Osteocyte (in vitro differentiated cells): Measurements from ENCODE around the gene CILP. TPM values are rescaled to one million over a fixed set of nuclear protein-coding genes. Genes with fewer than 3 reads are reported as not detected.
"Not testable (repeated sequence)": the region's sequence is repeated elsewhere in the genome, so short reads cannot be mapped to it uniquely, and the experiment has no call there.

Experiments
- DNase-seq: peaks from one replicate; pipeline ENCODE4 v3.0.0; 2021; ENCODE audit warnings: mixed read lengths; ENCODE audit not compliant: unreplicated experiment; ENCODE audit errors: extremely low spot score
- H3K27ac Mint-ChIP-seq: one replicate; pipeline ENCODE4 v1.8.0; 2021; ENCODE audit warnings: mild to moderate bottlenecking, mixed read lengths; ENCODE audit not compliant: unreplicated experiment
- H3K27me3 Mint-ChIP-seq: one replicate; pipeline ENCODE4 v1.8.0; 2021; ENCODE audit warnings: mixed read lengths; ENCODE audit not compliant: unreplicated experiment
- H3K36me3 Mint-ChIP-seq: one replicate; pipeline ENCODE4 v1.8.0; 2021; ENCODE audit warnings: mixed read lengths; ENCODE audit not compliant: unreplicated experiment
- H3K4me1 Mint-ChIP-seq: one replicate; pipeline ENCODE4 v1.8.0; 2021; ENCODE audit warnings: mixed read lengths; ENCODE audit not compliant: unreplicated experiment
- H3K4me3 Mint-ChIP-seq: one replicate; pipeline ENCODE4 v1.8.0; 2021; ENCODE audit warnings: mild to moderate bottlenecking, moderate library complexity, mixed read lengths; ENCODE audit not compliant: unreplicated experiment
- H3K9me3 Mint-ChIP-seq: one replicate; pipeline ENCODE4 v1.8.0; 2021; ENCODE audit warnings: mixed read lengths; ENCODE audit not compliant: unreplicated experiment
- CTCF ChIP-seq: fragments of 200-600 bp; sonication (generic); IDR thresholded peaks from 2 replicates; pipeline ENCODE4 v1.5.0; 2021; ENCODE audit warnings: antibody characterized with exemption, mild to moderate bottlenecking, moderate library complexity
- total RNA-seq: library from RNA; stranded (reverse); gene quantifications from 2 replicates; pipeline ENCODE4 v1.2.1, GENCODE V29; 2021

Gene CILP
- total RNA-seq, 1 donor from 2014 or later = 0.19 TPM

GRCh38 chr15:65246939-65247338 is 35.7 kb upstream of the CILP start:
- TF ChIP-seq CTCF = no peak
- Mint-ChIP-seq H3K27me3 (no peaks in the 10 kb centered on the region), H3K27ac (no peak overlapping the region), H3K9me3 (peaks cover 4% of the 10 kb centered on the region), H3K4me1 (no peaks in the 10 kb centered on the region), H3K36me3 (peaks cover 5% of the 10 kb centered on the region), H3K4me3 (no peak overlapping the region)
- DNase-seq = no peak

GRCh38 chr15:65246026-65246714 is 34.9 kb upstream of the CILP start:
- no peak for DNase-seq
- H3K27ac Mint-ChIP-seq = no peak overlapping the region
- no peak overlapping the region for H3K4me3 Mint-ChIP-seq
- no peaks in the 10 kb centered on the region for H3K4me1 Mint-ChIP-seq
- no peak for TF ChIP-seq CTCF
- H3K9me3 Mint-ChIP-seq = peaks cover 4% of the 10 kb centered on the region
- H3K36me3 Mint-ChIP-seq = peaks cover 5% of the 10 kb centered on the region
- H3K27me3 Mint-ChIP-seq = no peaks in the 10 kb centered on the region

GRCh38 chr15:65245096-65245856 is 34.0 kb upstream of the CILP start:
- DNase-seq = no peak
- no peaks in the 10 kb centered on the region for H3K4me1 Mint-ChIP-seq
- no peaks in the 10 kb centered on the region for H3K27me3 Mint-ChIP-seq
- peaks cover 4% of the 10 kb centered on the region for H3K9me3 Mint-ChIP-seq
- no peak overlapping the region for H3K27ac Mint-ChIP-seq
- no peak overlapping the region for H3K4me3 Mint-ChIP-seq
- no peak for TF ChIP-seq CTCF
- H3K36me3 Mint-ChIP-seq = peaks cover 5% of the 10 kb centered on the region

GRCh38 chr15:65244638-65245037 is 33.4 kb upstream of the CILP start:
- Mint-ChIP-seq H3K9me3 (peaks cover 4% of the 10 kb centered on the region), H3K4me3 (no peak overlapping the region), H3K36me3 (peaks cover 5% of the 10 kb centered on the region), H3K4me1 (no peaks in the 10 kb centered on the region), H3K27ac (no peak overlapping the region), H3K27me3 (no peaks in the 10 kb centered on the region)
- DNase-seq = no peak
- no peak for TF ChIP-seq CTCF

- DNase-seq, H3K4me1 Mint-ChIP-seq, H3K36me3 Mint-ChIP-seq, H3K4me3 Mint-ChIP-seq, H3K9me3 Mint-ChIP-seq, H3K27me3 Mint-ChIP-seq, H3K27ac Mint-ChIP-seq: not testable (repeated sequence)
These were observed 25.2 kb upstream of the CILP start for GRCh38 chr15:65236443-65236842.
